IPS DF 6.9 (cell line): Measurements from ENCODE around the gene LRRC27.
A peak's percentile ranks its signal among the peaks of the same experiment; 100 is the strongest.
"Not testable (repeated sequence)": the region's sequence is repeated elsewhere in the genome, so short reads cannot be mapped to it uniquely, and the experiment has no call there.

Experiments used
- DNase-seq: peaks from one replicate; pipeline ENCODE4 v3.0.0-alpha.2; 2013; ENCODE audit warnings: low read depth, low spot score
- H3K27ac ChIP-seq: one replicate; pipeline ENCODE4 v1.5.1; 2013; ENCODE audit warnings: low read length, control low read depth
- H3K27me3 ChIP-seq: 2 replicates; pipeline ENCODE4 v1.6.1; 2013; ENCODE audit warnings: mild to moderate bottlenecking, low read length; ENCODE audit not compliant: control insufficient read depth, insufficient read depth
- H3K36me3 ChIP-seq: 2 replicates; pipeline ENCODE4 v1.6.1; 2013; ENCODE audit warnings: low read length; ENCODE audit not compliant: control insufficient read depth, insufficient read depth
- H3K4me1 ChIP-seq: 2 replicates; pipeline ENCODE4 v1.6.1; 2013; ENCODE audit warnings: low read length; ENCODE audit not compliant: control insufficient read depth, insufficient read depth
- H3K4me3 ChIP-seq: 2 replicates; pipeline ENCODE4 v1.5.1; 2013; ENCODE audit warnings: mild to moderate bottlenecking, low read length
- H3K9me3 ChIP-seq: 2 replicates; pipeline ENCODE4 v1.6.1; 2013; ENCODE audit warnings: low read length, inconsistent platforms; ENCODE audit not compliant: control insufficient read depth, insufficient read depth
- WGBS: extraction: QIAGEN DNeasy Blood & Tissue Kit; methylation state at CpG from one replicate; pipeline ENCODE4 v1.1.7; 2013; ENCODE audit warnings: mixed read lengths, missing lambda C conversion rate; ENCODE audit not compliant: insufficient read length, insufficient coverage; 5-methylcytosine and 5-hydroxymethylcytosine counted together

The LRRC27 gene

DNA sequence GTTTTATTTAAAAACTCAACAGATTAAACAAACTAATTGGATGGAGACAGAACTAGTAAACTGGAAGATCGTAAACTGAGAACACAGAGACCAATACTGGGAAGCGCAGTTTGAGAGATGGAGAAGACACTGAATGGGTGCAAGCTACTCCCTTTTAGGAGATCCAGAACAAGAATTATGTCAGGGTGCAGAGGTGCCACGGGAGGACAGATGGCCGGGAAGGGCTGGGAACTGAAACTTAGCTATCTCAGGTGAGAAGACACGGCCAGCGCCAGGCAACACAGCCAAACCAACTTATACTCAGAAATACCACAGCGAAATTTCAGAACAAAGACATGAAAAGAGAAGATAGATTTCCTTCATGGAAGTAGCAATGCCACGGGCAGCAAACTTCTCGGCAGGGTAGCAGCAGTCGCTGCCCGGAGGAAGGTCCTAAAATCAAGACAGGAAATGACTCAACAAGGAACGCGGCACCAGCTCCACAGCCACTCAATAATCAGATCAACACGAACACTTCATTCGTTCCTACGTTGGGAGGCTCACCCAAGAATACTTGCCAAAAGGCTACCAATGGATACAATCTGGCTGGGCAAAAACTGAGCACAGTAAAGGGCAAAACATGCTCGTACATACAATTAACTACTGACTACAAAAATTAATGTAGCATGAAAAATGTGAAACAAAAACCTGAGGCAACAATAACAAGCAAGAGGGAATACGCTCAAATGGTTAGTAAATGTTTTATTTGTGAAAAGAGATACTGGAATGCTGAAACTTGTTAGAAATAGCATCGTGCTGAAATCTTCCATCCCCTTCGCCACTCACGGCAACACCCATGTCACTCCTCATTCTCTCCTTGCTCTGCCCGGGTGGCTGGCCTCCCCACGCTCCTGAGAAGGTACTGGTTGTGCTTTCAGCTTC is 2.2 kb upstream of the LRRC27 start:
- Histone ChIP-seq H3K4me1 (no peaks in the 10 kb centered on the region), H3K27ac (no peak overlapping the region), H3K4me3 (no peak overlapping the region), H3K36me3 (no peaks in the 10 kb centered on the region), H3K9me3 (peaks cover 2% of the 10 kb centered on the region; the same call in 1 of the 2 replicates), H3K27me3 (no peaks in the 10 kb centered on the region)
- no CpG with 5 or more reads among the region's 23 CpGs for WGBS
- no peak for DNase-seq

DNA sequence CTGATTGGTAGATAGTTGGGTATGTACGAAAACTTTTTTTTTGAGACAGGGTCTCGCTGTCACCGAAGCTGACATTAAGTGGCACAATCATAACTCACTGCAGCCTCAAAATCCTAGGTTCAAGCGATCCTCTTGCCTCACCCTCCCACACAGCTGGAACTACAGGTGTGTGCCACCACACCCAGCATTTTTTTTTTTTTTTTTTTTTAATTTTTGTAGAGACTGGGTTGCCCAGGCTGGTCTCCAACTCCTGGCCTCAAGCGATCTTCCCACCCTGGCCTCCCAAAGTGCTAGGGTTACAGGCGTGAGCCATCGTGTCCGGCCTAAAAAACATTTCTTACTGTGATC is 1.5 kb upstream of the LRRC27 start:
- Histone ChIP-seq H3K9me3 (peaks cover 2% of the 10 kb centered on the region; the same call in 1 of the 2 replicates), H3K36me3 (no peaks in the 10 kb centered on the region), H3K4me1 (no peaks in the 10 kb centered on the region), H3K27me3 (no peaks in the 10 kb centered on the region), H3K4me3 (no peak overlapping the region), H3K27ac (no peak overlapping the region)
- no CpG with 5 or more reads among the region's 8 CpGs for WGBS
- DNase-seq: no peak

DNA sequence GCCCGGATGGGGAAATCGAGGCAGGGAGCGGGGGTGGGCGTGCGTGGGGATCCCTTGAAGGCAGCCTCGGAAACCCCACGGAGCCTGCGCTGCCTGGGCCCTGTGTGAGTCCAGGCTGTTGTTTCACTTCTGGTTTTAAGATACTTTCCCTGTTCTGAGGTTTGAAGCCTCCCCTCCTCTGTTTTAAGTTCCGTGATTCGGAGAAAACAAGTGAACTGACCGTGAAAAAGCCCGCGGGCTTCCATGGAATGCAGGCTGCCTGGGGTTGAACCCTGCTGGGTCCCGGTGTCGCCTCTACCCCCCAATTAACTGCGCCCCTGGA is 401 bp downstream of the LRRC27 start:
- DNase-seq: no peak
- Histone ChIP-seq H3K27ac (no peak overlapping the region), H3K9me3 (no peaks in the 10 kb centered on the region), H3K36me3 (no peaks in the 10 kb centered on the region), H3K4me3 (peak overlapping the region; percentile 31; the same call in 1 of the 2 replicates), H3K27me3 (no peaks in the 10 kb centered on the region), H3K4me1 (no peaks in the 10 kb centered on the region)
- no CpG with 5 or more reads among the region's 16 CpGs for WGBS

DNA sequence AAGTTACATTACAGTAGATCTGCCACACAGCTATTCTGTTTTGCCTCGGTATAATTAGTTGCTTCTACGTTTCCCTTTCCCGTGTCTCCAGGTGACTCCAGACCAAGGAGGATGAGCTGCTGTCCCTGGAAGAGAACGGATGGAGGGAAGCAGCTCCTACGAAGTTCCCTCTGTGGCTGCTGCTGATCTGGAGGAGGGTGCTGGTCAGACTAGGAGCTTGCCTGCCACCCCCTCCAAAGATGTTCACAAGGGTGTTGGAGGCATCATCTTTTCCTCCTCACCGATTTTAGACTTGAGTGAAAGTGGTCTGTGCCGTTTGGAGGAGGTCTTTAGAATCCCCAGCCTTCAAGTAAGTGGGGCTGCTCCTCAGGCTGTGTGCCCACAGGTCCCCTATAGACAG is 1.4 kb downstream of the LRRC27 start:
- no peaks in the 10 kb centered on the region for H3K27me3 ChIP-seq
- H3K4me1 ChIP-seq: no peaks in the 10 kb centered on the region
- no peaks in the 10 kb centered on the region for H3K36me3 ChIP-seq
- H3K4me3 ChIP-seq: no peak overlapping the region
- whole genome bisulfite sequencing: no CpG with 5 or more reads among the region's 7 CpGs
- no peak for DNase-seq
- no peak overlapping the region for H3K27ac ChIP-seq
- no peaks in the 10 kb centered on the region for H3K9me3 ChIP-seq

DNA sequence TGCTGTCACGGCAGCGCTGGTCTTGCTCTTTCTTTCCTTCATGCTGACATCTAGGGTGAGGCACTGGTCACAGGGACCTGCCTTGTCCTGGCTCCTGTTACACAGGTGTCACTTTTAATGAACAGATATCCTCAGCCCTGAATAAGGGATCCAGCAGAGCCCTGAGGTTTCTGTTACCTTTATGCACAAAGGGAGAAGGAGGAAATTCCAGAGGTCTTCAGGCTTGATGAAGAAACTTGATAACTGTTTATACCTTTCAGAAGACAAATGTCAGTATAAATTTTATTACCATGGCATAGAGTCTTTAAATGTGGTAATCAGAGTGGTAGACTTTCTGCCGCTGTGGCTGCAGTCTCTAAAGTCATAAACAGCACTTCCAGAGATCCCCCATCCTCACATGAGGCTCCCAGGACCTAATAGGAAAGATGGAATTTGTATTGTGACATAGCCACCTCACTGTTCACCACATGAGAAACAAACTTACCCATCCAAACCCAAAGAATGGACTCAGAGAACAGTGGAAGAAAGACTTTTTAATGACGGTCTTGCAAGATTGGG is 2.7 kb downstream of the LRRC27 start:
- WGBS: no CpG with 5 or more reads among the region's 4 CpGs
- H3K27me3 ChIP-seq: no peaks in the 10 kb centered on the region
- H3K36me3 ChIP-seq: no peaks in the 10 kb centered on the region
- H3K27ac ChIP-seq: no peak overlapping the region
- H3K4me3 ChIP-seq: no peak overlapping the region
- H3K4me1 ChIP-seq: no peaks in the 10 kb centered on the region
- H3K9me3 ChIP-seq: no peaks in the 10 kb centered on the region
- no peak for DNase-seq

DNA sequence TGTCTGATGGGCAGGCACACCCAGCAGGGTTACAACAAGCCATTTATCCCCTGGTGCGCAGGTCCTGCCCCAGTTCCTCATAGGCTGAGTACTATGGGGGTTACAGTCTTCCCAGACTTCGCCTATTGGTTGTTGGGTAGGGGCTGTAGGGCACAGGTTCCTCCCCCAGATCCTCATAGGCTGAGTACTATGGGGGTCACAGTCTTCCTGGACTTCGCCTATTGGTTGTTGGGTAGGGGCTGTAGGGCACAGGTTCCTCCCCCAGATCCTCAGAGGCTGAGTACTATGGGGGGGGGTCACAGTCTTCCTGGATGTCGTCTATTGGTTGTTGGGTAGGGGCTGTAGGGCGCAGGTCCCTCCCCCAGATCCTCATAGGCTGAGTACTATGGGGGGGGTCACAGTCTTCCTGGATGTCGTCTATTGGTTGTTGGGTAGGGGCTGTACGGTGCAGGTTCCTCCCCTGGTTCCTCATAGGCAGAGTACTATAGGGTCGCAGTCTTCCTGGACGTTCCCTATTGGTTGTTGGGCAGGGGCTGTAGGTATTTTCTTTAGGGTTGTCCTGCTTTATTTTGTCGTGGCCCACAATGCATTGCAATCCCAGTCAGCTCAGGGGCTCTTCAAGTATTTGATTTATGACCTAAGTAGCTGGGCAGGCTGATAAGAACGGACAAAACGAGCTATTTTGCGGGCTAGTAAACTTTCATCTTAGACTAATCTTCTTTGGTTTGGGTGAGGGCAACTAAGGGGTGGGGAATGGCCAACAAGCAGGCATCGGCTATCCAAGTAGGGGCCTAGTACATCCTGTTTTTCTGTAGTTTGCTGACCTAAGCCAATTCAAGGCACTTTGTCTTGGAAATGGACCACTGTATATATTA is 3.4 kb downstream of the LRRC27 start:
- DNase-seq: no peak
- WGBS: no CpG with 5 or more reads among the region's 14 CpGs
- no peak overlapping the region for H3K27ac ChIP-seq
- no peaks in the 10 kb centered on the region for H3K36me3 ChIP-seq
- no peaks in the 10 kb centered on the region for H3K9me3 ChIP-seq
- no peaks in the 10 kb centered on the region for H3K27me3 ChIP-seq
- no peaks in the 10 kb centered on the region for H3K4me1 ChIP-seq
- no peak overlapping the region for H3K4me3 ChIP-seq

DNA sequence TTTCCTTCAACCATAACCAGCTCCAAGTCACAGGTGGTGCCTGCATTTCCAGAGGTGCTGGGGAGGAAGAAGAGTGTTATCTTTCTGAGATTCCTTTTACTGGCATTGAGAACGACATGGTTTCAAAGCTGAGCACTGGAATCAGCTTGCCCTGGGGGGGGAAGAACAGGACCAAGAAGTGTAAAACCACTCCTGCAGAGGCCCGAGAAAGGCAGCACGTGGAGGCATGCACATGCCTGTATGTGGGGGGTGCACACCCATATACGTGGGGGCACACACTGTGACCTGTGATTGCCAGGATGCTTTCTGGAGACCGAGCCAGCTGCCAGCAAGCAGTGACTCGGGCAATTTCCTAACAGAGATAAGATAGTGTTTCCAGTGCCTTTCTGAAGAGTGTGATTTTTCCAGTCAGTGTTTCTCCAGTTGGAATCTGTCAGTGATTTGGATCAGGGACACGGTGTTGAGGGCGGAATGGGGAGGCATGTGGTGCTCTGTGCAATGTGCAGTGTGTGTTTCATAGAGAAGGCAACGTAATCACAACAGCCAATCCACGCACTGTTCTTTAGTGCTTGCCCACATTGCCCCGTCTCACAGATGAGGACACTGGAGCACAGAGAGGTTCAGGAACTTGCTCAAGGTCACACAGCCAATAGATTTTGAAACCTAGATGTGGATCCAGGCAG is 4.2 kb downstream of the LRRC27 start:
- Histone ChIP-seq H3K4me1 (no peaks in the 10 kb centered on the region), H3K4me3 (no peak overlapping the region), H3K27me3 (no peaks in the 10 kb centered on the region), H3K27ac (no peak overlapping the region), H3K9me3 (no peaks in the 10 kb centered on the region), H3K36me3 (no peaks in the 10 kb centered on the region)
- DNase-seq: no peak
- WGBS: no CpG with 5 or more reads among the region's 11 CpGs

DNA sequence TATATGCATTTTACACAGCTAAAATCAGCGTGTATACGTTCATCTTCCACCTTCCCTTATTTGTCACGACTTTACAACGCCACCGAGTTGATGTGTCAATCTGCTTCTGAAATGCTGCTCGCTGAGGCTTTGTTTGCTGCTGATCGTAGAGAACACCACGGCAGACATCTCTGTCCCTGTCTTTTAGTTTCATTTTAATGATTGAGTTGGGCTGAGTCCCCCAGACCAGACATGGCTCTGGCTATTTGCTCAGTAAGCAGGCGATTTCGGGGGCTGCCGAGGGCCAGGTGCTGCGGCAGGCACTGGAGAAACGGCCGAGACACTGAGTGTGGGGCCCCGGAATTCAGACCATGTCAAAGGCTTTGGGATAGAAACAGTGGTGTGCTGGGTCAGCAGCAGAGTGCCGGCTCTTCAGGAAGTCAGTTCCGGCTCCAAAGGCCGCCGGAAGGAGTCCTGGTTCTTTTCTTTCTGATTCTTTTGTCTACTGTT is 5.0 kb downstream of the LRRC27 start:
- Histone ChIP-seq H3K9me3 (no peaks in the 10 kb centered on the region), H3K36me3 (no peaks in the 10 kb centered on the region), H3K4me1 (no peaks in the 10 kb centered on the region), H3K27me3 (no peaks in the 10 kb centered on the region), H3K27ac (no peak overlapping the region), H3K4me3 (no peak overlapping the region)
- no peak for DNase-seq
- no CpG with 5 or more reads among the region's 19 CpGs for WGBS

DNA sequence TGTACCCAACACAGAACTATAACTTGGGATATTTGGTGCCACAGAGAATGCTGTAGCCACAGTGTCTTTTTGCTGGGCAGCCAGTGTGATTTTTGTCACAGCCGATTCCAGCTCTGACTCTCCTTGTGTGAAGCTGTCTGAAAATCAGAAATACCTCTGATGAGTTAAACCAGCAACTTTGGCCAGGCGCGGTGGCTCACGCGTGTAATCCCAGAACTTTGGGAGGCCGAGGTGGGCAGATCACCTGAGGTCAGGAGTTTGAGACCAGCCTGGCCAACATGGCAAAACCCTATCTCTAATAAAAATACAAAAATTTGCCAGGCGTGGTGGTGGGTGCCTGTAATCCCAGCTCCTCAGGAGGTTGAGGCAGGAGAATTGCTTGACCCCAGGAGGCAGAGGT is 5.9 kb downstream of the LRRC27 start:
- not testable (repeated sequence) for H3K36me3 ChIP-seq, H3K27ac ChIP-seq, DNase-seq, H3K9me3 ChIP-seq, H3K4me1 ChIP-seq, H3K4me3 ChIP-seq, H3K27me3 ChIP-seq
- no CpG with 5 or more reads among the region's 7 CpGs for WGBS

DNA sequence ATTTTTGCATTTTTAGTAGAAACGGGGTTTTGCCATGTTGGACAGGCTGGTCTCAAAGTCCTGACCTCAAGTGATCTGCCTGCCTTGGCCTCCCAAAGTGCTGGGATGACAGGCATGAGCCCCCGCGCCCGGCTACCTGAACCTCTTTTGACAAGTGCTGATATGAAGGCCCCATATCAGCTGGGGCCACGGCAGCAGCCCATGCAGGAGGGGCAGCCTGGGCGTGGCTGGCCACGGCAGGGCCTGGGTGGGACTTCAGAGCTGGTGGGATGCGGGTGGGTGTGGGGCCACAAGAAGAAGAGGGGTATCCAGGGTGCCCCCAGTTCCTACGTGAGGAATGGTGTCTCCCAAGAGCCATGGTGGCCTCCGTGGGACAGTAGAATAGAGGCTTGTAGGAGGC is 6.9 kb downstream of the LRRC27 start:
- Histone ChIP-seq H3K4me3 (no peak overlapping the region), H3K9me3 (no peaks in the 10 kb centered on the region), H3K27ac (no peak overlapping the region), H3K36me3 (no peaks in the 10 kb centered on the region), H3K27me3 (no peaks in the 10 kb centered on the region), H3K4me1 (no peaks in the 10 kb centered on the region)
- no CpG with 5 or more reads among the region's 10 CpGs for WGBS
- no peak for DNase-seq
